ENCODE results near the gene GSAP.

DNA sequence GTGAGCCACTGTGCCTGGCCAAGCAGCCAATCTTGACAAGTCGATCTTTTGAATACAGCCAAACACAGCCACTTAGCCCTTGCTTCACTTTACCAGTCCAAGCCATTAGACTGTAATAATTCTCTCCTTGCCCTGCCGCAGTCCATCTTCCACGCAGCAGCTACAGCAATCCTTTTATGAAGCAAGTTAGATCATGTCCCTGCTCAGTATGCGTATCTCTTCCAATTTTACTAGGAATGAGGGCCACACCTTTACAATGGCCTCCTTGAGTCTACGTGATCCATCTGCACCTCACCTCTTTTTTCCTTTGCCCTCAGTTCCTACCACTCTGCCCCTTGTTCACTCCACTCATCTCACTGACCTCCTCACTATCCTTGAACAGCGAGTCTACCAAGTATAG, 22.2 kb downstream of the GSAP start:
- no peak for TF ChIP-seq POLR2AphosphoS5 (IDR thresholded peaks at IDR 0.05)
- TF ChIP-seq, protein P1, sequence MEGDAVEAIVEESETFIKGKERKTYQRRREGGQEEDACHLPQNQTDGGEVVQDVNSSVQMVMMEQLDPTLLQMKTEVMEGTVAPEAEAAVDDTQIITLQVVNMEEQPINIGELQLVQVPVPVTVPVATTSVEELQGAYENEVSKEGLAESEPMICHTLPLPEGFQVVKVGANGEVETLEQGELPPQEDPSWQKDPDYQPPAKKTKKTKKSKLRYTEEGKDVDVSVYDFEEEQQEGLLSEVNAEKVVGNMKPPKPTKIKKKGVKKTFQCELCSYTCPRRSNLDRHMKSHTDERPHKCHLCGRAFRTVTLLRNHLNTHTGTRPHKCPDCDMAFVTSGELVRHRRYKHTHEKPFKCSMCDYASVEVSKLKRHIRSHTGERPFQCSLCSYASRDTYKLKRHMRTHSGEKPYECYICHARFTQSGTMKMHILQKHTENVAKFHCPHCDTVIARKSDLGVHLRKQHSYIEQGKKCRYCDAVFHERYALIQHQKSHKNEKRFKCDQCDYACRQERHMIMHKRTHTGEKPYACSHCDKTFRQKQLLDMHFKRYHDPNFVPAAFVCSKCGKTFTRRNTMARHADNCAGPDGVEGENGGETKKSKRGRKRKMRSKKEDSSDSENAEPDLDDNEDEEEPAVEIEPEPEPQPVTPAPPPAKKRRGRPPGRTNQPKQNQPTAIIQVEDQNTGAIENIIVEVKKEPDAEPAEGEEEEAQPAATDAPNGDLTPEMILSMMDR (IDR thresholded peaks at IDR 0.05), result no peak
- TF ChIP-seq POLR2A (IDR thresholded peaks at IDR 0.05), result no peak
